DMS53 treated with DMSO at 0.1 percent for 48 hours (cell line): ENCODE data around the gene INO80B.
"Not testable (repeated sequence)": the region's sequence is repeated elsewhere in the genome, so short reads cannot be mapped to it uniquely, and the experiment has no call there.

Experiments
- DNase-seq: peaks from one replicate; lab custom pipeline; 2025; ENCODE audit not compliant: unreplicated experiment; lab: John Stamatoyannopoulos, UW

The INO80B gene

GRCh38 chr2:74454654-74455511 is at the start of gene INO80B:
Gene INO80B, plus strand, starts transcription at chr2:74455087. Its CDS starts 30 bp downstream, at chr2:74455117.
- peak; percentile 92 for DNase-seq

GRCh38 chr2:74406035-74406434 is 48.9 kb upstream of the INO80B start:
- DNase-seq = peak; percentile 8

- DNase-seq = no peak
These were observed 47.2 kb upstream of the INO80B start for GRCh38 chr2:74407682-74408081.

- DNase-seq = no peak
These were observed 41.7 kb upstream of the INO80B start for GRCh38 chr2:74413001-74413698.

- peak; percentile 24 for DNase-seq
These were observed 40.4 kb upstream of the INO80B start for GRCh38 chr2:74414441-74414840.

- peak; percentile 63 for DNase-seq
These were observed 39.8 kb upstream of the INO80B start for GRCh38 chr2:74414881-74415761.

- peak; percentile 31 for DNase-seq
These were observed 39.0 kb upstream of the INO80B start for GRCh38 chr2:74415762-74416395.

- no peak for DNase-seq
These were observed 38.1 kb upstream of the INO80B start for GRCh38 chr2:74416778-74417177.

- no peak for DNase-seq
These were observed 37.7 kb upstream of the INO80B start for GRCh38 chr2:74417197-74417596.

- no peak for DNase-seq
These were observed 37.1 kb upstream of the INO80B start for GRCh38 chr2:74417763-74418162.

GRCh38 chr2:74418312-74418711 is 36.6 kb upstream of the INO80B start:
- no peak for DNase-seq

- DNase-seq = no peak
These were observed 35.5 kb upstream of the INO80B start for GRCh38 chr2:74419345-74419744.

GRCh38 chr2:74420006-74420405 is 34.9 kb upstream of the INO80B start:
- no peak for DNase-seq

GRCh38 chr2:74420443-74421103 is 34.3 kb upstream of the INO80B start:
- not testable (repeated sequence) for DNase-seq

GRCh38 chr2:74421221-74421870 is 33.5 kb upstream of the INO80B start, which contains the start of the genes C2orf81 and WDR54:
Gene C2orf81, minus strand, starts transcription at chr2:74421619. Its CDS starts 59 bp downstream, at chr2:74421560.
Gene WDR54, plus strand, starts transcription at chr2:74421730. Its CDS starts 424 bp downstream, at chr2:74422154.
- DNase-seq = peak; percentile 91

- no peak for DNase-seq
These were observed 31.4 kb upstream of the INO80B start for GRCh38 chr2:74423231-74424095.

GRCh38 chr2:74424139-74424992 is 30.5 kb upstream of the INO80B start:
- DNase-seq = no peak

GRCh38 chr2:74424995-74425406 is 29.9 kb upstream of the INO80B start:
- DNase-seq = no peak
